Measurements from ENCODE around the gene KRTAP12-4.
"Not testable (repeated sequence)": the region's sequence is repeated elsewhere in the genome, so short reads cannot be mapped to it uniquely, and the experiment has no call there.

KRTAP12-4 gene

DNA sequence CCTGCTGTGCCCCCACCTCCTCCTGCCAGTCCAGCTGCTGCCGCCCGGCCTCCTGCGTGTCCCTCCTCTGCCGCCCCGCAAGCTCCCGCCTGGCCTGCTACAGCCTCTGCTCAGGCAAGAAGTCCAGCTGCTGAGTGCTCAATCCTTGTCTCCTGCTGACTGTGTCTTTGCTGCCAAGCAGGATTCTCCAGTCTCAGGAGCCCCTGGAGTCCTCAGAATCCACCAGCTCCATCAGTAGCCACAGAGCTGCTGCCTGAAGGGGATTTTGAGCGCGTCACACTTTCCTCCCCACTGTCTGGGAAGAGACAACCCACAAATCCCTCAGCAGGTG is 7.3 kb downstream of the KRTAP12-4 start:
- Histone ChIP-seq H3K4me3 (ENCODE audit: low read depth, low read length) (no peak overlapping the region), H3K9me3 (ENCODE audit: severe bottlenecking) (peaks cover 14% of the 10 kb centered on the region), H3K27me3 (ENCODE audit: insufficient read depth, low read depth, severe bottlenecking) (no peaks in the 10 kb centered on the region), H3K27ac (no peak overlapping the region), H3K36me3 (no peaks in the 10 kb centered on the region)
- TF ChIP-seq, protein P1, sequence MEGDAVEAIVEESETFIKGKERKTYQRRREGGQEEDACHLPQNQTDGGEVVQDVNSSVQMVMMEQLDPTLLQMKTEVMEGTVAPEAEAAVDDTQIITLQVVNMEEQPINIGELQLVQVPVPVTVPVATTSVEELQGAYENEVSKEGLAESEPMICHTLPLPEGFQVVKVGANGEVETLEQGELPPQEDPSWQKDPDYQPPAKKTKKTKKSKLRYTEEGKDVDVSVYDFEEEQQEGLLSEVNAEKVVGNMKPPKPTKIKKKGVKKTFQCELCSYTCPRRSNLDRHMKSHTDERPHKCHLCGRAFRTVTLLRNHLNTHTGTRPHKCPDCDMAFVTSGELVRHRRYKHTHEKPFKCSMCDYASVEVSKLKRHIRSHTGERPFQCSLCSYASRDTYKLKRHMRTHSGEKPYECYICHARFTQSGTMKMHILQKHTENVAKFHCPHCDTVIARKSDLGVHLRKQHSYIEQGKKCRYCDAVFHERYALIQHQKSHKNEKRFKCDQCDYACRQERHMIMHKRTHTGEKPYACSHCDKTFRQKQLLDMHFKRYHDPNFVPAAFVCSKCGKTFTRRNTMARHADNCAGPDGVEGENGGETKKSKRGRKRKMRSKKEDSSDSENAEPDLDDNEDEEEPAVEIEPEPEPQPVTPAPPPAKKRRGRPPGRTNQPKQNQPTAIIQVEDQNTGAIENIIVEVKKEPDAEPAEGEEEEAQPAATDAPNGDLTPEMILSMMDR (IDR thresholded peaks at IDR 0.05; ENCODE audit: low read depth, low read length), result no peak
- no peak for DNase-seq

DNA sequence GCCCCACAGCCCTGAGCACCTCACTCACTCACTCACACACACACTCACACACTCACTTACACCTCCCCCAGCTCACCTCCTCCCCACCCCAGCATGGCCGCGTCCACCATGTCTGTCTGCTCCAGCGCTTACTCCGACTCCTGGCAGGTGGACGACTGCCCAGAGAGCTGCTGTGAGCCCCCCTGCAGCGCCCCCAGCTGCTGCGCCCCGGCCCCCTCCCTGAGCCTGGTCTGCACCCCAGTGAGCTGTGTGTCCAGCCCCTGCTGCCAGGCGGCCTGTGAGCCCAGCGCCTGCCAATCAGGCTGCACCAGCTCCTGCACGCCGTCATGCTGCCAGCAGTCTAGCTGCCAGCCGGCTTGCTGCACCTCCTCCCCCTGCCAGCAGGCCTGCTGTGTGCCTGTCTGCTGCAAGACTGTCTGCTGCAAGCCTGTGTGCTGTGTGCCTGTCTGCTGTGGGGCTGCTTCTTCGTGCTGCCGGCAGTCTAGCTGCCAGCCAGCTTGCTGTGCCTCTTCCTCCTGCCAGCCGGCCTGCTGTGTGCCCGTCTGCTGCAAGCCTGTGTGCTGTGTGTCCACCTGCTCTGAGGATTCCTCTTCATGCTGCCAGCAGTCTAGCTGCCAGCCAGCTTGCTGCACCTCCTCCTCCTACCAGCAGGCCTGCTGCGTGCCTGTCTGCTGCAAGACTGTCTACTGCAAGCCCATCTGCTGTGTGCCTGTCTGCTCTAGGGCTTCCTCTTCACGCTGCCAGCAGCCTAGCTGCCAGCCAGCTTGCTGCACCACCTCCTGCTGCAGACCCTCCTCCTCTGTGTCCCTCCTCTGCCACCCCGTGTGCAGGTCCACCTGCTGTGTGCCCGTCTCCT is 7.9 kb downstream of the KRTAP12-4 start, which contains the start of gene KRTAP10-11:
Gene KRTAP10-11, plus strand, starts transcription at position 49 of the 856 bp plus-strand sequence. Its CDS starts 45 bp downstream, at position 94.
- TF ChIP-seq, protein P1 (IDR thresholded peaks at IDR 0.05; ENCODE audit: low read depth, low read length), result 0 out of 2 replicates have a peak, but pooled peaks have one; percentile 4
- H3K27me3 ChIP-seq (ENCODE audit: insufficient read depth, low read depth, severe bottlenecking); DNase-seq; H3K27ac ChIP-seq; H3K36me3 ChIP-seq; H3K4me3 ChIP-seq (ENCODE audit: low read depth, low read length): not testable (repeated sequence)
- peaks cover 14% of the 10 kb centered on the region for H3K9me3 ChIP-seq (ENCODE audit: severe bottlenecking)

DNA sequence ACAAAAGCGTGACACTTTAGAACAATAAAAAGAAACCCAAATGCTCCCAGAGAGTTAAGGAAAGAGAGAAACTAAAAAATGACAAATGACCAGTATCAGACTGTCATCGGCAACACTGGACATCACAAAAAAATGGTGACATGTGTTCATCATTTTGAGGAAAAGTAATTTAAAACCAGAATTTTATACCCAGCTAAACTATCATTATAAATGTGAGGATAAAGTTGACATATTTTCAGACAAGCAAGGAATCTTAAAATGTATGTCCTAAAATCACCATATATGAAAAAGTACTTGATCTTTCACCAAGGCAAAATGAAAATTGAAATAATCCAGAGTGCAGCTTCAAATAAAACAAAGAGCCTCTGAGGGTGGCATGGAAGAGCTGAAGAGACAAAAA is 9.6 kb downstream of the KRTAP12-4 start:
- TF ChIP-seq, protein P1 (IDR thresholded peaks at IDR 0.05; ENCODE audit: low read depth, low read length), result no peak
- no peak for DNase-seq

DNA sequence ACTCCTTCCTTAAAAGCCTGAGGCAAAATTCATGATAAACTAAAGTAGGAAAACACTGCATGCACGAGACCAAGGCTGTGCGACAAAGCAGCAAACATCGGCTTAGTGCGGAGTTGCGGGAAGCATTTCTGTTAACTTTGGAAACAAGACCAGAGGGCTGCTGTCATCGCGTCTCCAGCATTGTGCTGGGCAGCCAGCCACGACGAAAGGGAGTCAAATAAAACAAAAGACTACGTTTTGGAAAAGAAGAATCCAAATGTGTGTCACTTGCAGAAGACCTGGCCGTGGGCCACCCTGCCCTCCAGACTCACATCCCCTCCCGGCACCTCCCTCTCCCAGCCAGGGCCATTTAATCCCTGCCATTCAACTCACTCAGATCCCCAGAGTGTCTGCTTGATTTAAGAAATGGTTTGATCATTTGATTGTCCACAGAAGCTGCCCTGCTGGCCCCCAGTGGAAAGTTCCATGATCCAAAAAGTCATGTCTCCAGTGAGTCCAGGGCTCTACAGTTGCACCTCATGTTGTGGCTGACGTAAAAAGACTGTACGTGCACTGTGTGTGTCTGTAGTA is 10.6 kb downstream of the KRTAP12-4 start:
- H3K9me3 ChIP-seq (ENCODE audit: severe bottlenecking), result peaks cover 30% of the 10 kb centered on the region
- 0 out of 2 replicates have a peak overlapping the region, but pooled peaks have one; percentile 9 for H3K4me3 ChIP-seq (ENCODE audit: low read depth, low read length)
- peak overlapping the region; percentile 46 for H3K27ac ChIP-seq
- no peaks in the 10 kb centered on the region for H3K36me3 ChIP-seq
- peak; percentile 58 for DNase-seq
- TF ChIP-seq, protein P1 (IDR thresholded peaks at IDR 0.05; ENCODE audit: low read depth, low read length), result no peak
- no peaks in the 10 kb centered on the region for H3K27me3 ChIP-seq (ENCODE audit: insufficient read depth, low read depth, severe bottlenecking)

More for the DNA sequence above, 9.6 kb downstream of the KRTAP12-4 start:
- H3K9me3 ChIP-seq (ENCODE audit: severe bottlenecking), result peaks cover 29% of the 10 kb centered on the region
- no peak overlapping the region for H3K27ac ChIP-seq
- H3K4me3 ChIP-seq (ENCODE audit: low read depth, low read length), result no peak overlapping the region
- H3K36me3 ChIP-seq, result no peaks in the 10 kb centered on the region
- no peaks in the 10 kb centered on the region for H3K27me3 ChIP-seq (ENCODE audit: insufficient read depth, low read depth, severe bottlenecking)

DNA sequence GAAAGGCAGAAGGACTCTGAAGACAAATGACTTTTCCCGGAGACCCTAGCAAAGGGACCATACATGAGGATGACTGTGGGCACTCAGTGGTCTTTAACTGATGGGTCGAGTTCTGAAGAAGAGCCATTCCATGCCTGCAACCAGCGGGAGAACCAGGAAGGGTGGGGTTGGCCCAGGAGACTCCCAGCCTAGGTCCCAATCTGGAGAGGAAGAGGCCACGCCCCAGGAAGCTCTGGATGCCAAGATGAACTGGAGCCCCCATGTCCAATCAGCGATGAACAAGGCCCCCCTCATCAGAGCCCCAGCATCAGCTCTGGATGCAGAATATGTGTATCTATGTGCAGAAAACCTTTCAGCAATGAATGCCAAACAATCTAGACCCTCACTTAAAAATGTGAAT is 13.7 kb downstream of the KRTAP12-4 start:
- TF ChIP-seq, protein P1 (IDR thresholded peaks at IDR 0.05; ENCODE audit: low read depth, low read length), result no peak
- no peak overlapping the region for H3K27ac ChIP-seq
- H3K4me3 ChIP-seq (ENCODE audit: low read depth, low read length), result no peak overlapping the region
- peaks cover 30% of the 10 kb centered on the region for H3K9me3 ChIP-seq (ENCODE audit: severe bottlenecking)
- H3K27me3 ChIP-seq (ENCODE audit: insufficient read depth, low read depth, severe bottlenecking), result no peaks in the 10 kb centered on the region
- DNase-seq, result no peak
- H3K36me3 ChIP-seq, result no peaks in the 10 kb centered on the region
